ENCODE data around the gene DRAM1.

Gene DRAM1

DNA sequence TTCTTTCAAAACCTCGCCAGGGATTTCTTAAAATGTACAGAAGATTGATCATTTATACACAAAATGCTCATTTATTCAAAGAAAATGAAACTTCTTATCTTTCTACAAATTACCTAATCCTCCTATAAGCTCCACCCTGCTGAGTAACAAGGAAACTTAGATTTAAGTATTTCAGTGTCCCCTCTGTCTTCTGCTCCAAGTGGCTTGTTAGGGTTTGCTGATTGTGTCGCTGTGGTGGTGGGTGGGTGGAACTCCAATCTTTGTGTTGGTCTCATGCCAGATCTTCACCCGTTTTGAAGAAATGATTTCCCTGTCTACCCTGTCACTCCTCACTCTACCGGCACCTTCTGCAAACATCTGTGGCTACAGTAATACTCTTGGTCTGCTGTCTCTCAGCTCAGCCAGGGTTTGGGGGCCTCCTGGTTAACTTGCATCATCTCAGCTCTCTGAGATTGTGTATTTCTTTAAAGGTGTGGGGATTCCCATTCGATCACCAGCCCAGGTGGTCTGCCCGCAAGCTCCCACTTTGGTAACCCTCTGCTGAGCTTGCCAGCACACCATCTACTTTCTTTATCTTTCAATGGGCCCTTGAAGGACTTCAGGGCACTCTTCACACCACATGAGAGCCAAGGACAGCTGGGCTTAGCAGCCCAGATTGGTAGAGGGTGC, 73.8 kb downstream of the DRAM1 start:
- Mint-ChIP-seq H3K27ac (no peak overlapping the region), H3K9me3 (peaks cover 0 to 2% of the 10 kb centered on the region in 2 donors), H3K4me1 (peaks cover 0 to 2% of the 10 kb centered on the region in 2 donors), H3K27me3 (no peaks in the 10 kb centered on the region), H3K36me3 (peaks cover 3 to 12% of the 10 kb centered on the region in 2 donors), H3K4me3 (no peak overlapping the region)
- ATAC-seq (replicated peaks) (no peak), DNase-seq (no peak)

DNA sequence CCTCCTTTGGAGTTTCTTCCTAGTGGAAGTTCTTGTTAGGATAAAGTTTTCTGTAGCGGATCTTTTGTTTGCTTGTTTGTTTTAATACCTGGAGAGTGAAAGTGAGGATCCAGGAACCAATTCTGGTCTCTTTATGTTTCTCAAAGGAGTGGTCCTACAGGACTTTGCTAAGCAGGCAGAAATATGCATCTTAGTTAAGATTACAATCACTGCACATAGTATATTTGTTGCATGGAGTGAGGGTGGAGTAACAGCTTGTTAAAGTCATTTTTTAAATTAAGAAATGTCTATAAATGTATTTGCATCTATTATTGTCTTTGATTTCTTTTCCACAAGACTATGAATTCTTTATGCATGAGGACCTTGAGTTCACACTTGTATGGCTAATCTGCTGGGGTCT, 76.7 kb downstream of the DRAM1 start:
- Mint-ChIP-seq H3K4me3 (no peak overlapping the region), H3K36me3 (peaks cover 3 to 12% of the 10 kb centered on the region in 2 donors), H3K4me1 (peaks cover 0 to 2% of the 10 kb centered on the region in 2 donors), H3K9me3 (peaks cover 0 to 2% of the 10 kb centered on the region in 2 donors), H3K27me3 (no peaks in the 10 kb centered on the region), H3K27ac (no peak overlapping the region)
- no peak for DNase-seq
- no peak for ATAC-seq (replicated peaks)

DNA sequence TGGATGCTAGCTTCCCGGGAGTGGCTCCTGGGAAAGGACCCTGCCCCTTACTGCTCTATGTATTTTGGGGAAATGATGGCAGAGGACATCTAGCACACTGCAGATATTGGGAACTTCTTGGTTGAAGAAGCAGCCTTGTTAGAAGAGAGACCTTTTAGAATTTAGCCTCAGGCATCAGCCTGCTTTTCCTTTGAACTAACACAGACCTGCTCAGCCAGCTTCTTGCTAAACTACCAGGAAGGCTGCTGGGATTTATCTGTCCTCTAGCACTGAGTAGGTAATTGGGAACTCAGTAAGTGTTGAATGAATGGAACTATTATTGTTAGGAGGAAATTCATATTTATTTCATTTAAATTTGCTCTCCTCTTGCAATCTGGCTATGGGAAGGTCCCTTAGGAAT, 77.3 kb downstream of the DRAM1 start:
- Mint-ChIP-seq H3K27me3 (no peaks in the 10 kb centered on the region), H3K4me1 (peaks cover 0 to 2% of the 10 kb centered on the region in 2 donors), H3K9me3 (peaks cover 0 to 3% of the 10 kb centered on the region in 2 donors), H3K36me3 (peaks cover 6 to 15% of the 10 kb centered on the region in 2 donors), H3K4me3 (no peak overlapping the region), H3K27ac (no peak overlapping the region)
- no peak for DNase-seq
- ATAC-seq (replicated peaks), result no peak

DNA sequence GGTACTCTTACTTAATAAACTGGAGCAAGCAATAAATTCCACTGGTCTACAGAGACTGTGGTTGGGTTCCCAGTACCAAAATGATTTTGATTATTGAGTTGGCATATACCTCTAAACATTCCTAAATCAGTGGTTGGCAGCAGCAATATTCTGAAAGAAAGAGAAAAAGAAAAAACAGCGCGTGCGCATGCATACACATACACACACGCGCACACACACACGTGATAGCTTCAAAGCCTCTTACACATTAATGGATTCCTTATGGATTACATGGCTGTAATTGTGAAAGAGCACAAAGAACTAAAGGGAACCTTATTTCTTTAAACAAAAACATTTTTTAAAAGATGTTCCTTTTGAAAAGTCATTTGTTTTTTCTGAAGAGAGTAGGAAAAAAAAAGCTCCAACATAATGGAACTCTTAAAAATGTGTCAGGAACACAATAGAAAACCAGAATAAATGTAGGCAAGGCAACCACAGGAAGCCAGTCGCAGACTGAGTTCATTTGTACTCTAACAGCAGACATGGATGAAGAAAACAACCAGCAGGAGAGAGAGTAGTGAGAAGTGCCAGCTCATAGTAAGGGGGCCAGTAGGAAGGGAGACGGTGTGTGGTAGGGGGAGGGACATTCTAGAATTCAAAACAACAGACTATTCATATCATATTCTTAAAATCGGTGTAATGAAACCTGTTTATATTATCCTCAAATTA, 80.0 kb downstream of the DRAM1 start:
- H3K9me3 Mint-ChIP-seq, result peaks cover 6 to 9% of the 10 kb centered on the region in 2 donors
- no peaks in the 10 kb centered on the region for H3K27me3 Mint-ChIP-seq
- no peak for ATAC-seq (replicated peaks)
- H3K4me1 Mint-ChIP-seq, result no peaks in the 10 kb centered on the region
- no peak overlapping the region for H3K4me3 Mint-ChIP-seq
- DNase-seq, result no peak
- H3K36me3 Mint-ChIP-seq, result peaks cover 9 to 21% of the 10 kb centered on the region in 2 donors
- H3K27ac Mint-ChIP-seq, result no peak overlapping the region

DNA sequence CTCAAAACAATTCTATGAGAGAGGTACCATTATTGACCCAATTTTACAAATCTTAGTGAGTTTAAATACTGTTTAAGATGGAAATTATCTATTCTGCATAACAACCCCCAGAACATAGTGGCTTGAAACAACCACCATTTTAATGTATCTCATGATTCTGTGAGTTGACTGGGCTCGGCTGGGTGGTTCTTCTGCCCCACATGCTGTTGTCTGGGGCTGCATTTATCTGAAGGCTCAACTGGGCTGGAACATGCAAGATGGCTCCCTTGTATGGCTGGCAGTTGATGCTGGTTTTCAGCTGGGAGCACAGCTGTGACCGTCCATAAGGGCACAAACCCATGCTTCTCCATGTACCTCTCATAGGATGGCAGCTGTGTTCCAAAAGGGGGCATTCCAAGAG, 82.2 kb downstream of the DRAM1 start:
- no peak for ATAC-seq (replicated peaks)
- Mint-ChIP-seq H3K9me3 (peaks cover 4 to 9% of the 10 kb centered on the region in 2 donors), H3K4me3 (no peak overlapping the region), H3K27me3 (no peaks in the 10 kb centered on the region), H3K27ac (no peak overlapping the region), H3K36me3 (peaks cover 9 to 13% of the 10 kb centered on the region in 2 donors), H3K4me1 (no peaks in the 10 kb centered on the region)
- DNase-seq, result no peak

DNA sequence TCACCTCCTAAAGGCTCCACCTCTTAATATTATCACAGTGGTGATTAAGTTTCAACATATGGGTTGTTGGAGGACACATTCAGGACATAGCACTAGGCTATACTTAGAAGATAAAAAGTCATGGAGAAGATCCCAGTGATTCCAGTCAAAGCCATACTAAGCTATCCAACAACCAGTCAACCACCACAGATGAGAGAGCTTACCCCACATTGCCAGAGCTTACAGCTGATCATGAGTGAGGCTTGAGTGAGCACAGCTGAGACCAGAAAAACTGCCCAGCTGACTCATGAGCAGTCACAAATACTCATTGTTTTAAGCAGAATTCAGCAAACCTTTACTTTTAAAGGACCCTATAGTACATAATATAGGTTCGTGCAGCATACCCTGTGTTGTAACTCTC, 85.1 kb downstream of the DRAM1 start:
- peaks cover under 1 to 2% of the 10 kb centered on the region in 2 donors for H3K4me1 Mint-ChIP-seq
- ATAC-seq (replicated peaks) (no peak), DNase-seq (no peak)
- peaks cover 4 to 9% of the 10 kb centered on the region in 2 donors for H3K9me3 Mint-ChIP-seq
- no peak overlapping the region for H3K27ac Mint-ChIP-seq
- no peaks in the 10 kb centered on the region for H3K27me3 Mint-ChIP-seq
- H3K4me3 Mint-ChIP-seq, result no peak overlapping the region
- H3K36me3 Mint-ChIP-seq, result peaks cover 9 to 13% of the 10 kb centered on the region in 2 donors

DNA sequence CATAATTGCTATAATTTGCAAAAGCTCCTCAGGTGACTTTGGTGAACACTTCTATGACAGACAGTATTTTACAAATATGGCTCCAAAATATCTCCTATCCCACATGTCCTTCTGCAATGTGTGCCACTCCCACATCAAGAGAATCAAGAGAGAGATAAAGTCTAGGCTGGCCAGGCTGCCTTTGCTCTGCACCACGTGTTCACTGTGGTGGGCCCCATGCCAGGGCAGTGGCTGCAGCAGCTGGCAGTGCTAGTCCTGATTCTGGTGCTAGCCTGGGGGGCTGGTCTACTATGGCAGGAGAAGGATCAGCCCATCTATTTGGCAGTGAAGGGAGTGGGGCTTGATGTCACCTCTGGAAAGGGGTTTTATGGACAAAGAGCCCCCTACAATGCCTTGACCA, 86.3 kb downstream of the DRAM1 start:
- DNase-seq (no peak), ATAC-seq (replicated peaks) (no peak)
- Mint-ChIP-seq H3K4me1 (peaks cover 3 to 8% of the 10 kb centered on the region in 2 donors), H3K27me3 (no peaks in the 10 kb centered on the region), H3K9me3 (peaks cover 4 to 9% of the 10 kb centered on the region in 2 donors), H3K4me3 (no peak overlapping the region), H3K36me3 (peaks cover 9 to 13% of the 10 kb centered on the region in 2 donors), H3K27ac (no peak overlapping the region)

DNA sequence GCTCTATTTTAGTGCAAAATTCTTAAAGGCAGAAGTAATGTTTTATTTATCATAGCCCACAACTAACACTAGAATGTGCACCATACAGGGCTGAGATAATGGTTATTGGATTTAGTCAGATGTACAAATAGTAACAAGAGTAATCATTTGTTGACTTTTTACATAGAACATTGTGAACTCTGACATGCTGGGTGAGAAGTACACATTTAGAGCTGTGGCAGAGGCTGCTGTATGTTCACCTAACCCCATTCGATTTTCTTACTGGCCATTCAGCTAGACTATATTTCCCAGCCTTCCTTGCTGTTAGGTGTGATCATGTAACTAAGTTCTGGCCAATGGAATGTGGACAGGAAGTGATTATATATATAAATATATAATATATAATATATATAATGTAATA, 89.1 kb downstream of the DRAM1 start:
- H3K27me3 Mint-ChIP-seq, result no peaks in the 10 kb centered on the region

DNA sequence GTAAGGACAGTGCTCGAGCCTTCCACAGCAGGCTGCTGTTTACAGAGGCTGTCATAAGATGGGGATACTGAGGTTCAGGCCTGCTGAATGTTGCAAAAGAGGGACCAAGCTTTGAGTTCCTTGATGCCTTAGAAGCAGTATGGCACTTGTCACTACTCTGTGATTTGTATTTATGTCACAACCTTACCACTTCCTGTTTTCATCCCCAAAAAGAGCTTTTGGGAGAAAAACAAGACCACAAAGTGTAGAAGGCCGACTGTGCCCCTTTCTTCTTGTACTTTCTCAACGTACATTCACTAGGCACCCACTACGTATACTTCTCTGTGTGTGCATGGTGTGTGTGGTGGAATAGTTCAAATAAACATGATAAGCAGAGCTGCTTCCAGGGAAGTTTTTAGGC, 90.1 kb downstream of the DRAM1 start:
- Mint-ChIP-seq H3K27me3 (no peaks in the 10 kb centered on the region), H3K27ac (no peak overlapping the region), H3K36me3 (peaks cover 0 to 1% of the 10 kb centered on the region in 2 donors), H3K9me3 (peaks cover 0 to 2% of the 10 kb centered on the region in 2 donors), H3K4me3 (no peak overlapping the region), H3K4me1 (peaks cover 3 to 8% of the 10 kb centered on the region in 2 donors)
- ATAC-seq (replicated peaks), result peak; percentile 72 to 82
- DNase-seq, result peak; percentile 1

More for the DNA sequence above, 89.1 kb downstream of the DRAM1 start:
- DNase-seq (no peak), ATAC-seq (replicated peaks) (no peak)
- H3K27ac Mint-ChIP-seq, result no peak overlapping the region
- H3K4me1 Mint-ChIP-seq, result peaks cover 3 to 8% of the 10 kb centered on the region in 2 donors
- H3K9me3 Mint-ChIP-seq, result peaks cover 0 to 2% of the 10 kb centered on the region in 2 donors
- no peak overlapping the region for H3K4me3 Mint-ChIP-seq
- peaks cover 0 to 1% of the 10 kb centered on the region in 2 donors for H3K36me3 Mint-ChIP-seq

DNA sequence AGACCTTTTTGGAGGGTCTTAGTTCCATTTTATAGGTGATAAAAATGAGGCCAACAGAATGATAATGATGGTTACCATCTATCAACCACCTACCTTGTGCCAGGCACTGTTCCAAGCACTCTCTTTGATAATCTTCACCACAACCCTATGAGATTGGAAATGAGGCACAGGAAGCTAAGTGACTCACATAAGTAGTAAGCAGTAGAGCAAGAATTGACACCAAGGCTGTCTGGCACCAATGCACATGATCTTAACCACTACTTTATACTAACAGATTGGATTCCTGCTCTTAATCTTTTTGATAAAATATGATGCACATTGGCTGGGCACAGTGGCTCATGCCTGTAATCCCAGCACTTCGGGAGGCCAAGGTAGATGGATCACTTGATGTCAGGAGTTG, 91.4 kb downstream of the DRAM1 start:
- peak; percentile 34 to 71 for ATAC-seq (replicated peaks)
- H3K27ac Mint-ChIP-seq, result no peak overlapping the region

More for the DNA sequence above, 91.4 kb downstream of the DRAM1 start:
- DNase-seq, result no peak
- H3K36me3 Mint-ChIP-seq, result peaks cover 0 to 1% of the 10 kb centered on the region in 2 donors
- no peak overlapping the region for H3K4me3 Mint-ChIP-seq
- no peaks in the 10 kb centered on the region for H3K27me3 Mint-ChIP-seq
- peaks cover 3 to 8% of the 10 kb centered on the region in 2 donors for H3K4me1 Mint-ChIP-seq
- peaks cover 0 to 2% of the 10 kb centered on the region in 2 donors for H3K9me3 Mint-ChIP-seq
